Activated CD4-positive, CD25-positive, alpha-beta regulatory T cell treated with anti-CD3 and anti-CD28 coated beads, Interleukin-2, amount 50 U/mL, for 72 hours (primary cell): ENCODE results near the gene VWA8.
"Not testable (repeated sequence)": the region's sequence is repeated elsewhere in the genome, so short reads cannot be mapped to it uniquely, and the experiment has no call there.

Experiments used
- DNase-seq: peaks from one replicate; pipeline ENCODE4 v3.0.0; 2021

The VWA8 gene

GRCh38 chr13:41785402-41786172, 175.3 kb downstream of the VWA8 start:
- no peak for DNase-seq

DNA sequence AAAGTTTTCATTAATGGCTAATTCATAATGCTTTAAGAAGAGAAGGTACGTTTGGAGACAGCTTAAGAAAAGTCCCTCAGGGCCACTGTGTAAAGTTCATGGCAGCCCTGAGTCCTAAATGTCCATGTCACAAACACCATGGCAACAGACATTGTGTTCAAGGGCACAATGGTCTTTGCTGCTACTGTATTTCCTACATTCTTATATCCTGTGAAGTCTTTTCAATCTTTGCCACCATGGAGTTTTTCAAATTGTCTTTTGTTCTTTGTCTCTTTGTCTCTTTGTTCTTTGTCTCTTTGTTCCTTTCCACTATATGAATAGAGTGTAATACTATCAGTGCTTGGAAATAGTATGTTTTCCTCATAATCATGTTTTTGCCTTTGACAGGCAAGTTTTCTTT, 178.8 kb downstream of the VWA8 start:
- no peak for DNase-seq

DNA sequence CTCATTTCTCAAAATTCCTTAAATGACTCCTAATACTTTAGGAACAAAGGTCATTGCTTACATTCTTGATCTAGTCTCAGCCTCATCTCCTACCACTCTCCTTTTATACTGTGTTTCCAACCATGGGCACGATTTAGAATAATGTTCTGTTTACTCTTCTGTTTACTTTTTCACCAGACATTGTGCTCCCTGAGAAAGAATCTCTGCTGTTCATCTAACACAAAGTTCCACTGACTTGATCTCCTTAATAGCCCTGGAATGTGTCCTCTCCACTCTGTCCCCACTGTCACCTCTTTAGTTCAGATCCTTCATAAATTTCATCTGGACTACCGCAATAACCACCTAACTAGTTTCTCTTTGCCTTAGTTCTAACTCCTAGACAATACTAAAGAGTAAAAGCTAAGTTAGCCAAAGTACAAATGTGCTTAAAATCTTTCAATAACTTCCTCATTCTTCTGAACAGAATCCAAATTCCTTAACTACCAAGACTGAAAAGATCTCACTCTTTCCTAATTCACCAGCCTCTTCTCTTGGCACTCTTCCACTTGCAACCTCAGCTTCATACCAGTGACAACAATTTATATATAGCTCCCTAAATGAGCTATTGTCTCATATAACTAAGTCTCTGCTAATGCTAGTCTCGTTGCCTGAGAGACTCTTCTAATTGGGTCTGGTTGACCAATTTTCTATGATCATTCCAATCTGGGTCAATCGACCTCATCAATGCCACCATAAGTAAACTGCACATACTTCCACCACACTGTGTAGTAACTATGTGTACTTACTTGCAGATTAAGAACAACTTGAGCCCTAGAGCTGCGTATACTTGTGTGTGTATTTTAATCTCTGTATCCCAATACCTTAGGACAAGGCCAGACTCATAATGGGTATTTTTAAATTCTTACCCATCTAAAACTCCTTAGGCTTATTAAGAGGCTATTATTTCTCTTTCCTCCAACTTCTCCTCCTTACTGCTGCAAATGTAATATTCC, 179.9 kb downstream of the VWA8 start:
- DNase-seq: no peak

DNA sequence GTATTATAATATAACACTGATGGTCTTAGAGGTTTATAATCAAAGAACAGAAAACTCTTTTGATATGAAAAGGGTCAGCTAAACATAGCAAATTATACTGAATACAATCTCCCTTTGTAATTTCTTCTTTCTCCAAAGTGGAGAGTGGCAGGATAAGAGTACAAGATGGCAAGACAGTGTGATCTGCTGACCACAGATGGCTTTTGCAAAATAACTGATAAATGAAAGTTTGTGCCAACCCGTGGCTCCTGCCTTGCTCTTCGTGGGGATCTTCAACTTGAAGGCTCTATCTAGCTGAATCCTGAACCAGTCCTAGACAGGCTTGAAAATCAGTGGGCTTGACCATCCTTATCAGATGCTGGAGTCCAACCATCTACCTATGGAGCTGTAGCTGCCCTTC, 185.7 kb downstream of the VWA8 start:
- DNase-seq: no peak

GRCh38 chr13:41774605-41775218, 186.2 kb downstream of the VWA8 start:
- DNase-seq: no peak

DNA sequence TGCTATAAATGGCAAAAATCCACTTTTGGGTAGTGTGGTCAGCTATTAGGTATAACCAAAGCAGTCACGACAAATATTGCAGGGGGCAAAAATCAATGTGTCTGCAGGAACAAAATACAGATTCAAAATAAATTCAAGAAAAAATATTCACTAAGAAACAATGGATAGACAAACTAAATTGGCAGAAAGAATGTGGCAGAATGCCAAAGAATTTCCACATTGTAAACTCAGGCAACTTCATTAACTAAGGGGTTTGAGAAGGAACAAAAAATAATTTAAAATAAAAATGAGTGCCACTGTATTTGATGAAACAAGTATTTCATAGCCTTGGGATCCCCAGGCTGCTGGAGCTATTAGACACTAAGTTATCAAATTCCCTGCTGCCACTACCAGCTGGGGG, 193.1 kb downstream of the VWA8 start:
- no peak for DNase-seq

DNA sequence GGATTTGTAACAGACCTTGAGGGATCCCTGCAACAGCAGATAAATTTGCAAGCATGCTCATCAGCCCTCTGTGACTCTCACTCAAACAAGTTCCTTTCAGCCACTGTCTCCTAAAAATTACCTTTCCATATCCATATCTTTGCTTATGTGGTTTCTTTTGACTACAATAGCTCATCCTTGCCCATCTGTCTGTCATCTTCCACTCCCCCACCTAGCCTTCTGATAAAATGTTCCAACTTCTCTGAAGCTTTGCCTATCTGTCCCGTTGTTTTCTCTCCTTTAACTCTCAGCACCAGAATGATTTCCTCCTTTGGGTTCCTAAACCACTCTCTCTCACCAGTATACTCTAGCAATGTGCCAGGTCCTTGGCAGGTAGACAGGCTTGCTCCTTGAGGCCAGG, 194.5 kb downstream of the VWA8 start:
- no peak for DNase-seq

DNA sequence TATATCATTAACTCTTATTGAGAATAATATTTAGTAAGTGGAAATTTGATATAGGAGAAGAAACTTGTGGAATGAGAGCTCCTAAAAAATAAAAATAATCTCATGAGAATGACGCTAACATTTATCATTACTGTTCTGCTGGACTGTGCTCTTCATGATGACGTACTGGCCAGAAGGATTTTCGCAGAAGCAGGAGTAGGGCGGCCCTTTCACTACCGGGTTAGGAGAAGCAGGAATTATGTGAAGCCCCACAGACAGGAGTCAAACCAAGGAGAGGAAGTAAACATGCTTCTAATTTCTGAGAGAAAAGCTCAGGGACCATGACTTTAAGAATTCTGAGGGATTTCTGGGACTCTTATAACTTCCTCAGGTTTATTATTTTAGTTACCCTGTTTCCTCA, 195.1 kb downstream of the VWA8 start:
- no peak for DNase-seq

- no peak for DNase-seq
These were observed 195.9 kb downstream of the VWA8 start for GRCh38 chr13:41765020-41765419.

DNA sequence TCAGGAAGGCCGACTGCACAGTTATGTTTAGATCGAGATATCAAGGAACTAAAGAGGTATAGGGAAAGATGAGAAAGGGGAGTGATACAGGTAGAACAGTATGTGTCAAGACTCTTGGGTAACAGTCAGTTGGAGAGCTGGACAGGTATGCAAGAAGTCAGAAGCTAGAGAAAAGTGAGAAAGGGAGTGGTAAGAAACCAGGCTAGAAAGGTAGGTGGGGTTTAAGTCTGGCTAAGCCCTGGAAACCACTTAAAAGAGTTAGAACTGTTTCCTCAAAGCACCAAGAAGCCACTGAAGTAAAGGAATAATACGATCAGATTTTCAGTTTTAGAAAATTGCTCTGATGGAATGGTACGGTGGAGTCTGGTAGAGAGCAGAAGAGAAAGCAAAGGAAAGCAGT, 196.4 kb downstream of the VWA8 start:
- no peak for DNase-seq

GRCh38 chr13:41763782-41764181, 197.1 kb downstream of the VWA8 start:
- no peak for DNase-seq

DNA sequence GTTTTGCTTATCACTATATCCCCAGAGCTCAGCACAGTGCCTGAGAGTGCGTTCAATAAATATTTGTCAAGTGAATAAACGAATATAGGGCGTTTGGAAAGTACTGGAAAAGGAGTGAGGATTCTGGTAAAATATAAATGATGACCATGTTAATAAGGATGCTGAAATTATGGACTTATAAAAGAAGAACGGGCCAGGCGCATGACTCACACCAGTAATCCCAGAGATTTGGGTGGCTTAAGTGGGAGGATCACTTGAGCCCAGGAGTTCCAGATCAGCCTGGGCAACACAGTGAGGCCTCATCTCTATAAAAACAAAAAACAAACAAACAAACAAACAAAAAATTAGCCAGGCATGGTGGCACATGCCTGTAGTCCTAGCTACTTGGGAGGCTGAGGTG, 198.1 kb downstream of the VWA8 start:
- DNase-seq: no peak

DNA sequence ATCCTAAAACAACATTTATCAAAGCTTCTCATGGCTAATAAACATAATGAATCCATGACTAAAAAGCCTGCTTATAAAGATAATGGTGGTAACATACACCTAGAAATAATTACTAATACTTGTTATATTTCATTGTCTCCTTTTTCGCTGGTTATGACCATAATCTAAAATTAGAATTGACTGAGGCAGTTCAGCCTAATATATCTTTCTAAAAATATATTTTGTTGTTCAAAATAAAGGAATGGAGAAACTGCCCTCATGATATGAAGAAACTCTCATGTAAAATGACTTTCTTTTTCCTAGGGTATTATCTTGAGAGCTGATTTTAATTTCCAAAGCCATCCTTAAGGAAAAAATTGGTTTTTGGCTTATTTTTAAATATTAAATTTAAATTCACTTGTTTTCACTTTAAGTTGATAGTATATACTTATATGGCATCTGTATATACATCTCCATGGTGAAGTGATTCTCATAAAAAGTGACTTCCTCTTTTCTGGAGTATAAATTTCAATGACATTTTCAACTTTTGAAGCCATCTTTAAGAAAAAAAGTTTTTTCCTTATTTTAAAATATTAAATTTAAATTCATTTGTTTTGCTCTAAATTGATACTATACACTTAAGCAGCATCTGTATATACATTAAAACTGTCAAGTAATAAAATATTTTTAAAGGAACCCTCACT, 204.6 kb downstream of the VWA8 start:
- DNase-seq: no peak

DNA sequence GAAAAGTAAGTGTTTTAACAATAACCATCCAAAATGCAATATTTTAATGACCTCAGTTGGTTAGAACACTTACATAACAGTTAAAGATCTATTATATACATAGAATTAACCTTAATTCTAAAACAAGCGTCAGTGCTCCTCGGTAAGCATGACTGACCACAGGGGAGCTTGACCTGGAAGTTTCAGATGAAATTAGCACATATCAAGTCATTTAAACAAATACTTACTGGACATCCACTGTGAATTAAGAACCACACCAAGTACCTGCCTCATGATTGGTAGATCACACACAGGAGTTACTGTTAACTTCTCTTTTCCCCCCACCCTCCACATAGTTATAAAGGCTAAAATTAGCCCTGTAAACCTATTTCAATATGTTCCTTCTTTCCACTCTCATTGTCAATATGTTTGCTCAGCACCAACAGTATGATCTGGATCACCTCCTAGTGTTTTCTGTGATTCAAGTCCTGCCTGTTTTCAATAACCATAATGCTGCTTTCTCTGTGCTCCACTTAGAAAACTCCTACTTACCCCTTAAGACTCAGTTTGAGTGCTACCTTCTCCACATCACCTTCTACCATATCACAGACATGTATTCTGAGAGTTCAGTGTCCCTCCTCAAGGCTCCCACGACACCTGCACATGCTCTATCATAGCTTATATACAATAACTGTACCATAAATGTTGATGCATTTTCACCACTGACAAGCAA, 209.0 kb downstream of the VWA8 start:
- DNase-seq: no peak

DNA sequence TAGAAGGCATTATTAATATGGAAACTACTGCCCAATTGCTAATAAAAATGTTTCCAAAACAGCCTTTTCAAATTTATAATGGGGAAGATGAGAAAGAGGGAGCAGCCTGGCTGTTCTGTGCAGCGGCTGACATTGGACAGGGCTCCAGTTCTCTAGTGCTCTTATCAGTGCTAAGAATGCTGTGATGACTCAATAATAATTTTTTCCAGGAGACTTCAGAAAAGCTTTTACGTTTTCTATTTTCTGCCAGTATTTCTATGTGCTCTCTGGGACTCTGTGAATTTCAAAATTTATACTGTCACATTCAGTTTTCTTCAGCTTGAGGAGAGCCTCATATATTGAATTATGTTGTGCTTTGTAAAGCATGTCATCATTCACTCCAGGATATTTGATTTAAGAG, 209.6 kb downstream of the VWA8 start:
- no peak for DNase-seq

DNA sequence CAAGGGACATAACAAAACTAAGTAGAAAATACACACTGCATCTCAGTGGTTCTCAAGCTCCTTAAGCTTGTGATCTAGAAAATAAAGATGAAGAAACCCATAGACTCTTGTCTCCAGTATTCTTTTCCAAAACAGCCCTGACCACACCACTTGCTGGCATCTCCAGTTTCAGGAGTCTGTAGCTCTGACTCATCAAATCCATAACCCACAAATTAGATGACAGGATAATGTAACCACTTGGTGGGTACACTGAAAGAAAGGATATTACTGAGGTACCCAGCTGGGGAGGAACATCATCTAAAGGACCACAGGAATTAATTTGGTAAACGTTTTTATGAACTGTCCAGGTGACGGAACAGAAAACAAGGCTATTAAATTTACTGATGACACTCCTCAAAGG, 214.7 kb downstream of the VWA8 start:
- no peak for DNase-seq

DNA sequence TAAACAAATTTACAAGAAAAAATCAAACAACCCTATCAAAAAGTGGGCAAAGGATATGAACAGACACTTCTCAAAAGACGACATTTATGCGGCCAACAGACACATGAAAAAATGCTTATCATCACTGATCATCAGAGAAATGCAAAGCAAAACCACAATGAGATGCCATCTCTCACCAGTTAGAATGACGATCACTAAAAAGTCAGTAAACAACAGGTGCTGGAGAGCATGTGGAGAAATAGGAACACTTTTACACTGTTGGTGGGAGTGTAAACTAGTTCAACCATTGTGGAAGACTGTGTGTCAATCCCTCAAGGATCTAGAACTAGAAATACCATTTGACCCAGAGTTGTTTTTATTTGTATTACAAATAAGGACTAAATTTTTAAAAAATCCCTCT, 215.4 kb downstream of the VWA8 start:
- DNase-seq: not testable (repeated sequence)

DNA sequence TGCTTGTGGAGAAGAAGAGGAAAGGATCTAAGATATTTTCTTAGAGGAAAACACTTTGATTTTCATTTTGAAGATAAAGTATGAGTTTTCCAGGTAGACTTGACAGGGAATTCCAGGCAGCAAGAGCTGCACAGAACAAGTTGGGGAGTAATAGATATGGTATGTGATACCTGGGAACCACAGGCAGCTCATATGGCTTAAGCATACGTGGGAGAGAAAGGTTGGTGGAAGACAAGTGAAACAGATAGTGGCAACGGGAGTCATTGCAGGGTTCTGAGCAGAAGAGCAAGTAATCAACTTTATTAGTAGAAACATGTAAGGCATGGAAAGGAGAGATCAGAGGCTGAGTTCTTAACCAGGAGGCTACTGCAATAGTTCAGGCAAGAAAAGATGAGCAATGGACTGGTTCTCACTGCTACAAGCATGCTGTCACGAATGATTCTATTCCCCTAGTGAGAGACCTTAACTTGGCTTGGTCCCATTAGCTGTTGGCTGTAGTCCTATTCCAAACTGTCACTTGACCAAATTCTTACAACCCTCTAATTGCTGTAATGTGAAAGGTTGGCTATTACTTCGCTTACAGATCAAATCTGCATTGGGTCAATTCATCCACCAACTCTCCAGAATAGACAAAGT, 217.9 kb downstream of the VWA8 start:
- DNase-seq: no peak

DNA sequence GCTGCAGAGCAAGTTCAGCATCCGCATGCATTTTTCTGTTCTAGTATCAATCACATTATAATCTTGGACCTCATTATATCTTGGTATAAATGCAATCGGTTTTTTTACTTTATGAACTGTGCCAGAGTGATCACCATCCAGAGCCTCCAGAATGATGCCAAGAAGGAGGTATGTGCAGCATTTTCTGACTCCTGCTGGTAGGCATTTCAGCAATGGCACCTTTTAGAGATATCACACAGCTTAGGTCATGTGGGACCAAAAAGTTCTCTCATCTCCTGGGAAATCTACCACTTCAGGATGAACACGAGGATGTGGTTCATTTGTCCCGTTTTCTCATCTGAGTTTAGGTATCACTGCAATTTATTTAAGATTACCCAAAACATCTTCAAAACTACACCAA, 220.4 kb downstream of the VWA8 start:
- DNase-seq: no peak

GRCh38 chr13:41722684-41723535, 238.0 kb downstream of the VWA8 start:
- DNase-seq: no peak
